GM18870 (cell line): ENCODE results near the gene CR2.
"Not testable (repeated sequence)": the region's sequence is repeated elsewhere in the genome, so short reads cannot be mapped to it uniquely, and the experiment has no call there.

ENCODE experiments used
- ATAC-seq: cut with Tn5 transposase; IDR thresholded peaks from one replicate; pipeline ENCODE4 v1.9.1; 2021; ENCODE audit warnings: moderate library complexity; ENCODE audit not compliant: unreplicated experiment

The CR2 gene

DNA sequence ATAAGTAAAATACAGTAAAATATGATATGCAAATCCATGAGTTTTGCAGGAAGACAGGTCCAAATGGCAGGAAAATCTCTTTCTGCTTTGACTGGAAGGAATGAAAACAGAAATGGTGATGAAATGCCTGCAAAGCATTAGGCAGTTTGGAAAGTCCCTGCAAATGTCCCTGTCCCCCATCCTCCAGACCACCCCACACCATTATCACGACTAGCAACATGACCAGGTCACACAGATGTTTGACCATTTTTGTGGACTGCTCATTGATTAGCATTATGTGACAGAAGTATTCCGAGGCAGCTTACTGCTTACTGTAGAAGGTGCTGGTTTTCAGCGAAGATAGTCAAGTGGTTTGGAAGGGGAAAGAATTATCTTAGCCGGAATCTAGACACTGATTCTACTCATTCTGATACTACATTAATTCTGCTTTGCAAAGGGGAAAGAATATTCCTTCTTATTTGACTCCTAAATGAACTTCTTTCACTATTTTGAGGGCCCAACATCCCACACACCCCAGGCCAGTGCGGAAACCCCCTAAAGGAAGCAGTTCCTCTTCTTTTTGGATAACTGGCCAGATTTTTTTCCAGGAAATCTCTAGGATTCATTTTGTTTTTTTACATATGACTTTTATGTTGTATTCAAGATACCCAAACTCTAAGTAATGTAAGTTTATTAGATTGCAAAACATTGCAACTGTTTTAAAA is 9.5 kb upstream of the CR2 start:
- ATAC-seq = no peak

DNA sequence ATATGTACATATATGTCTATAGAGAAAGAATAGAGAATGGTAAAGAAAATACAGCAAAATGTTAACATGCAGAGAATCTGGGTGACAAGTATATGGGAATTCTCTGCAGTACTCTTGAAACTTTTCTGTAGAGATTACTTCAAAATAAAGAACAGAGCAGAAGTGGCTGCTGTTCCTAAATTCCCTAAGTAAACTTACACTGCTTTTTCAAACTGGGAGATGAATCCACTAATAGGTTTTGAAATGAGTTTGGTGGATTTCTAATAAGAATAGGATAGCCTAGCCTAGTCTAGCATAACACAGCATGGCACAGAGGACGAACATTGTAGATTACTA is 450 bp upstream of the CR2 start:
- ATAC-seq = peak; percentile 29

DNA sequence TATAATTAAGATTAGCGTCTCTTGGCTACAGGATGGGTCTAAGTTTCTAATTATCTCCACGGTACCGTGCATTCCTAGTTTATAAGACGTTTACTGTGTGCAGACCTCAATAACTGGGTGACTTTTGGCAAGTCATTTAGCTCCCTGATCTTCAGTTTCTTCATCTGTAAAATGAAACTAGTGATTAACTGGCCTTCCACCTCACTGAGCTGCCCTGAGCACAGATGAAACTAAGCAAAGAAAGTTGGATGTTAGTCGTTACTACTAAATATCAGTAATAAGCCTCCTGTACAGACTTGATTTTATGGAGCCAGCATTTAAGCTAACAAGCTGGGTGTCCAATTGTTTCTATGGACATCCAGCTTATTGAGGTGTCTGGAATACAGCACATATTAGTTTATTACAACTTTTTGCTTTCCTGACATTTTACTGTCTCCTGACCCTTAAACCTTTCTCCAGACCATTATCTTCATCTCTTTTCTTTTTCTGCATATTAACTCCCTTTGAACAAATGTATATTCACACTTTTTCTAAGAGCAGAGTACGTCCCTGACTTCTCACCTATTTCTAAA is 1.1 kb downstream of the CR2 start:
- no peak for ATAC-seq

DNA sequence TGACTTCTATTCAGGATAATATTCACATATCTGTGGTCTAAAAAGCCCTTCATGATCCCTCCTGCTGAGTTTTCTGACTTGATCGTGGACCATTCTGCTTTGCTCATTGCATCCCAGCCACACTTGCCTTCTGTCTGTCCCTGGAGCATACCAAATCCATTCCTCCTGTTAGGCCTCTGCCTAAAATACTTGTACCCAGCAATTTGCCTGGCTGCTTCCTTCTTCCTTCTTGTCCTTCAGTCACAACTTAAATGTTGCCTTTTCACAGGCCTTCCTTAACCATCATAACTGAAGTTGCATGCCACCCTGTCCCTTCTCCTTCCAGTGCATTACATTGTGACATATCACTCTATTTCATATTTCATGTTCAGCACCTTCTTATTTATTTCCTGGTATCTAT is 4.3 kb downstream of the CR2 start:
- no peak for ATAC-seq

DNA sequence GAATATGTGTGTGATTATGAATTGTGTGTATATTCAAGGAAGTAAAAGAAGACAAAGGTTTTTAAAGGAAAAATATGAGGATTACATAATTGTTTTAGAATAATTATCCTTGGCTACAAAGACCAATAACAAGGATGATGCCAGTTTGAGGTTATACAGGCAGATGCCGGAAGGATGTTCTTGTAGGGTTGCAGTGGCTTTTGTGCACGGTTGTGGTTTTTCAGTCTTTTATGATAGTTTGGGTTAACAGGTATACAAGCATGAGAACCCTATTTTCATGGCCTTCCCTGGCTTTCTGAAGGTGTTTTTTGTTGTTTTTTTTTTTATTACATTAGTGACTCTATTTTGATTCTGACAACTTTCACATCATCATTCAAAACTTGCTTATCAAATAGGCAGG is 4.9 kb downstream of the CR2 start:
- ATAC-seq = no peak

DNA sequence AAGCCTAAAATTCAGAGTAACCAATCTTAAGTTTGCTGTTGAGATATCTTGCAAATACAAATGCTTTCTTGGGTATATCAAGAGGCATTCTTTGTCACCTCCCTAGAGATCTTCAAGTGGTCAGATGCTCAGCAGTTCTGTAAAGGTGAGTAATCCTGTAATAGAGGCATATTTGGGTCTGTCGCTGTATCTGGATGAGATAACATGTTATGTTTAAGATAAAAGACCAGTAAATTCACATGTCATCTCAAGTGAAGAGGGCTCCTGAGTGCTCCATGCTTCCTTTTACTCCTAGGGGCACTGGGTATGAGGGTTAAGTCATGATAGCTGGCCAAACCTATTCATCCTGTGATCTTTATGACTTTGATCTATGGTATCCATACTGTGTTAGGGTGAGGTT is 7.5 kb downstream of the CR2 start:
- no peak for ATAC-seq

DNA sequence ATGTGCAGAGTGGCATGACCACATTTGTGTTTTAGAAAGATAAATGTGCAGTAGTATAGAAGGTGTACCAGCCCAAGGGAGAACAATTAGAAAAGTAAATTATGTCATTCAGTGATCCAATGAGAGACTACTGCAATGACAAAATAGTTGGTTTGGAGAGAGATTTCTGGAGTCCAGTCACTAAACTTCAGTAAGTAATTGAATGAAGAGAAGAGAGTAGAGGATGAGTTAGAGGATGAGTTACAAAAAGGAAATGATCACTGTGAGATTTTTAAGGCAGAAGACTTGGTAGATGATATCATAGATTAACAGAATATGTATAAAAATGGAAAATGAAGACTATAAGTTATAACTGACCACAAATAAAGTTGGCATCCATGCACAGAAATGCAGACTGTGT is 8.4 kb downstream of the CR2 start:
- ATAC-seq = no peak

DNA sequence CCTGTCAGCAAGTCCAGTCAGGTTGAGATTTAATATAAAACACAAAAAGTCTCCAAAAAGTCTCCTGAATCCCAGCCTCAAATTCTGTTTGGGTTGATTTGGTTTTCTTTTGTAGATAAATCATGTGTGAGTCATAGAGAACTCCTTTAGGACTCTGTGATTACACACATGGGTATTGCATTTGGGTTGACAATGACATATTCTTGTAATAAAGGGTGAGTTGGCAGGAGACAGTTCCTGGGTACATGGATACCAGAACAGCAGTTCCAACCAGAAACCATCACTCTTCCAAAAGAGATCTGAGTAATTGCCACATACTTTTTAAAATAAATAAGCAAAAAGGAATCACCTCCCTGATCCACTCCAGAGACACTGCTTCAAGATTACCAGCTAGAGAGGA is 8.9 kb downstream of the CR2 start:
- no peak for ATAC-seq

DNA sequence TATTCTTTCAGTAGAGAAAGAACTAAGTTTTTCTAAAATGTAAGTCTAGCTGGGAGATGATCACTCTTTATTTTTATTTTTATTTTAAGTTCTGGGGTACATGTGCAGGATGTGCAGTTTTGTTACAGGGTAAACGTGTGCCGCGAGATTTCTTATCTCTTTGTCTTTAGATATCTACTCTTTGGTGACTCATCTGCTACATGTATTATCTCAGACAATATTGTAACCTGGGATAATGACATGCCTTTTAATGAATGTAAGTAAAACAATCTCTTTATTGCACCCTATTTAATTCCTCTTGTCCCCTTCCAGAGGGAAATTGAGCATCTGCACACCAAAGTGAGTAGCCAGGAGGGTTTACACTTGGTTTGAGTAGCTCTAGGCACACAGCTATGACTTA is 9.4 kb downstream of the CR2 start:
- no peak for ATAC-seq

DNA sequence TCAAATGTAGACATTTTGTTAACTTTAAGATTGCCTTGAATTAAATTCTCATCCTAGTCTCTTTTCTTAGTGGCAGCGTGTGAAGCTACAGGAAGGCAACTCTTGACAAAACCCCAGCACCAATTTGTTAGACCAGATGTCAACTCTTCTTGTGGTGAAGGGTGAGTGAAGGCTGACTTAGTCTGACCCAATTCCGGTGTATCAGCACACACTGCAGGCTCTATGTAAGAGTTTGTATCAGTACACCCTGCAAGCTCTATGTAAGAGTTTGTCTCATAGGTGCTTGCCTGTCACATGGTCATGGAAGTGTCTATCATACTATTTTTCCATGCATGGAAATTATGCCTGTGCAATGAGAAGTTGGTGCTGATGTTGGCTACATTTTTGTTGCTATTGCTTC is 16.8 kb downstream of the CR2 start:
- no peak for ATAC-seq

DNA sequence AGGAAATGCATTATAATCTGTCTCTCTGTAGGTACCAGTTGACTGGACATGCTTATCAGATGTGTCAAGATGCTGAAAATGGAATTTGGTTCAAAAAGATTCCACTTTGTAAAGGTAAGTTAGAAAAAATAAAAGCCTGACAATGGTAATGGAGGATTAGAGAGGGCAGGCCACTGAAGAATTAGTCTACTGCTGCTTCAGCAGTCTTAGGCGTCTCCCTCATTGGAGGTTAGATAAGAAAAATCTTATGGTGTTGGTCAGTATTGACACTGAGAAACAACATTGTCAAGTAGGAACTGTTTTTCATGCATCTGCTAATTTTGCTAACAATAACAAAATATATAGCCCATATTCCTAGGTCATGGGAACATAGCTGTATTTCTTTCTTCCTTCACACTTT is 20.1 kb downstream of the CR2 start:
- ATAC-seq = no peak

DNA sequence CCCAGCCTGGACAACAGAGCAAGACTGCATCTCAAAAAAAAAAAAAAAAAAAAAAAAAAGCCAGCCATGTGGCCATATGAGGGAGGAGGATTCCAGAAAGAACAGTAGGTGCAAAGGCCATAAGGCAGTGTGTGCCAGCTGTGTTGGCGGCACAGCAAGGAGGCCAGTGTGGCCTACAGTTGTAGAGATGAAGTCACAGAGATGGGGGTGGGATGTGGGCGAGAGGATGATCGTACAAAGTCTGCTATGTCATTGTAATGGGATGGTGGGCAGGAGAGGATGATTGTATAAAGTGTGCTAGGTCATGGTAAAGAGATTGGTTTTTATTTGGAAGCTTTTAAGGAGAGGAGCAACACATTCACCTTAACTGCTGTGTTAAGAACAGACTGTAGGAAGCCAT is 32.1 kb downstream of the CR2 start:
- ATAC-seq = no peak

DNA sequence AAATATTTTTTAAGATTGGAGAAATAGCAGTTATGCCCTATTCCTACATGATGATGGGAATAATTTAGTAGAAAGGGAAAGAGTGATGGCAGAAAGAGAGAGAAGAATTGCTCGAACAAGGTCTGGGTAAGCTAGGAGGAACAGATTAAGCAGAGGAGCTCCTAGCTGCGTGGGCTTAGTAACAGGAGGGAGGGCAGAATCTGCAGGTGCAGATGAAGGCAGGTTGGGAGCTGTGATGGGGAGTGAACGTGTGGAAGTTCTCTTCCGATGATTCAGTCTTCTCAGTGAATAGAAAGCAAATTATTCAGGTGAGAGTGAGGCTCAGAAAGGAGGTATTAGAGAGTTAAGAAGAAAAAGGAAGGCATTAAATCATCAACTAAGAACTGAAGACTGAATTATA is 33.5 kb downstream of the CR2 start:
- ATAC-seq = no peak

DNA sequence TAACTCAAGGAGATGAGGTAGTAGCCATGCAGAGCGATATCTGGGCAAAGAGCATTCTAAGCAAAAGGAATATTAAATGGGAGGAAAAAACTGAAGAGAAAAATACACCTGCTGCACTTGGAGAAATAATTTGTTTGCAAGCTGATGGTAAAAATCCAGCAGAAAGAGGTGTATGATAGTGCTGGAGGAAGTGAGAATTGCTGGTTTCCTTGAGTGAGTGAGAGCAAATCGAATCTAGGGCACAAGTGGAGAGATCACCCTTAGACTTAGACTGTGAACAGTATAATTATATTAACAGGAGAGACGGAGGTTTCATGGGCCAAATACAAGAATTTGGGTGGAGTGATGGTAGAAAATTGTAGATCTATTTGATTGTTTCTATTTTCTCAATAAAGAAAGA is 39.1 kb downstream of the CR2 start:
- ATAC-seq = no peak

DNA sequence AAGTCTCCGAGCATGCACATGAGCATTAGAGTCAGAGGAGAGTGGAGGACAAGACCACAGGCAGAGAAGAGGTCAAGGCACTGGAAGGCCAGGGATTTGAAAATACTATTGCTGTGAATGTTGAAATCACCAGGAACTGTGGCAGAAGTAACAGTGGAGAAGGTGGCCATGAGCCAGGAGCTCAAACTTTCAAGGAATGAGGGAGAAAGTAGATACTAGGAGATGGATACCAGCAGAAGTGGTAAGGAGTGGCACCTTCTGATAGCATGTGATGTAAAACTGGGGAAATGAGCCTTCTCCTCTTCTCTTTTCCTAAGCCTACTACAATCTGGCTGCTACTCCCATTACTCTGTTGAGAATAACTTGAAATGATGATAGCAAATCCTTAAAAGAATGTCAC is 40.0 kb downstream of the CR2 start:
- ATAC-seq = no peak

DNA sequence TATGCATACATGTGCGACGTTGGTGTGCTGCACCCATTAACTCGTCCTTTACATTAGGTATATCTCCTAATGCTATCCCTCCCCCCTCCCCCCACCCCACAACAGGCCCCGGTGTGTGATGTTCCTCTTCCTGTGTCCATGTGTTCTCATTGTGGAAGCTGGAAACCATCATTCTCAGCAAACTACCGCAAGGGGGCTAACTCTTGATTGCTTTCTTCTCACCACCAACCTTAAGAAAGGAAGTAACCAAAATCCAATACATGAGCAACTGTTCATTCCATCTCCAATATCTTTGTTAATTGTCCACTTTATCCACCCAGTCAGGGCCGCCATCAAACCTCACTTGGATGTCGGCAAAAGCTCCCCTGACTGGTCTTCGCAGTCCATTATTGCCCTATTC is 41.2 kb downstream of the CR2 start:
- not testable (repeated sequence) for ATAC-seq

DNA sequence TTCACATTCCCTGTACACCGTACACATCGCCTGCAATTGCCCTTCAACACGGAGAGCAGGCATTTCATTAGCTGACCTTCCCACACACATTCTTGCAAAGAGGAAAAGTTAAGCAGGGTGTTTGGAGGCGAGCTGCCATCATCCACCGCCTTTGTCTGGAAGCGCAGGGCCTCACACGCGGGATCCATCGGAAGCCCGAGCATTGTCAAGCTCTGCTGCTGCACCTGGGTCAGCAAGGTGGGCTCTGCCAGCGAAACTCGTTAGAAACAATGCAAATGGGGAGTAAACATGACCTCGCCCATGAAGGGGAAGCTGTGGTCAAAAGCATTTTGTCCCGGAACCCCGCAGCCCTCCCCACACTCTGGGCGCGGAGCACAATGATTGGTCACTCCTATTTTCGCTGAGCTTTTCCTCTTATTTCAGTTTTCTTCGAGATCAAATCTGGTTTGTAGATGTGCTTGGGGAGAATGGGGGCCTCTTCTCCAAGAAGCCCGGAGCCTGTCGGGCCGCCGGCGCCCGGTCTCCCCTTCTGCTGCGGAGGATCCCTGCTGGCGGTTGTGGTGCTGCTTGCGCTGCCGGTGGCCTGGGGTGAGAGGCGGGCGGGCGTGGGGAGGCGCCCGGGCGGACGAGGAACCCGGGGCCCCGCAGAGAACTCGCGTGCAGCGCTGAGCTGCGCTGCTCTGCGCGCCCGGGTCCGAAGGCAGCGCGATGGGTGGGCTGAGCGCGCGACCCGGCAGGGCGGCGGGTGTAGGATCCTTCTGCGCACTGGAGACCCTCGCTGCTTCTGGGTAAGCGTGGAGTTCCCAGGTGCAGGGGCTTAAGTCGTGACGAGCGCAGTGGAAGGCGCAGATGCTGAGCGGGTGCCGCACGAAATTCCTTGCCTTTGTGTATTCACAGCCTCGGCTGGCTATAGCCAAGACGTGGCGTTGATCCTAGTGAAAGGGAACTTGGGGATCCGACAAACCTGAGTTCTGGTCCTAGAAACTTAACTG is 42.0 kb downstream of the CR2 start, which contains the start of gene CR1:
Gene CR1, plus strand, starts transcription at position 357 of the 992 bp plus-strand sequence. Its CDS starts 111 bp downstream, at position 468.
- ATAC-seq = peak; percentile 37

DNA sequence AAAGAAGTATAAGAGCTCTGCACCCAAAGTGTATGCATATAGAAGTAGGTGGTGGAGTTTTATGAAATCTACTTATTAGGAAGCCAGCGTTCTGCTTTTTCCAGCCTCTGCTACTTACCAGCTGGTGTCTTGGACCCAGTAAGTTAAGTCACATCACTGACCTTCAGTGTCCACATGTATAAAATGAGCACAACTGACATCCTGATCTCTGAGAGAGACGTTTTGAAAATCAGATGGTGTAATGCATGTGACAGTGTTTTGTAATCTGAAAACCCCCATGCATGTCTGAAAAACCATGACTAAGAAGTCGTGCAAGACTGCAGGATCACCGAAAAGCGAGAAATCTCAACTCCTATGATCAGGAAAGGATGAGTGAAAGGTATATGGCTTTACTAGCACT is 43.8 kb downstream of the CR2 start:
- no peak for ATAC-seq

DNA sequence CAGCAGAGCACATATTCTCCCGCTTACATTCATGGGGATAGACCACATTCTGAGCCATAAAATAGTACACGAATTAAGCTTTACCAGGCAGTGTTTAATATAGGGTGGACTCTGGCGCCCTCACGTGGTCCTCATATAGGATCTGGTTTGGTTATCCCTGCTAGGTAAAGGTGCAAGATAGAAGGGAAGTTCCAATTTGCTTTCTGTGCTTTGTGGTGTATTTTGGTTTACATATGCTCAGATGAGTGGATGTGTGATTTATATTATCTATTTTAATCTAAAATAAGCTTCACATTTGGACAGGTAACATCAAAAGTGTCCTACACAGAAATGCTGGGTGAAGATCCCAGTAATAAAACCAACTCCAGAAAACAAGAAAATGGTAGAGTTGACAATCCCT is 45.4 kb downstream of the CR2 start:
- ATAC-seq = no peak

DNA sequence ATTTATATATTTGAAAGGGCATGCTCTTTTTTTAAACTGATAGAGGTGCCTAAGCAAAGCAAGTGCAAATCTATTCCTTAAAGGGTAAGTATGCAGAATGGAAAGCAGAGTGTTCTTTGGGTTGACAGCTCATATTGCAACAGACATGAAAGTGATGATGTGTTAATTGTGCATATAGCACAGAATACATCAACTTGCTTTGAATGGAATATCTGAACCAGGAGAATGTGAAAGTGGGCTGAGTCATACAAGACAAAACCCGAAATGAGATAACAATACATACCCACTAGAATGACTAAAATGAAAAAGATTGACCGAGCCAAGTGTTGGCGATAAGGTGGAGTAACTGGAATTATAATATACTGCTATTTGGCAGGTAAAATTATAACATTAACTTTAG is 46.2 kb downstream of the CR2 start:
- no peak for ATAC-seq

DNA sequence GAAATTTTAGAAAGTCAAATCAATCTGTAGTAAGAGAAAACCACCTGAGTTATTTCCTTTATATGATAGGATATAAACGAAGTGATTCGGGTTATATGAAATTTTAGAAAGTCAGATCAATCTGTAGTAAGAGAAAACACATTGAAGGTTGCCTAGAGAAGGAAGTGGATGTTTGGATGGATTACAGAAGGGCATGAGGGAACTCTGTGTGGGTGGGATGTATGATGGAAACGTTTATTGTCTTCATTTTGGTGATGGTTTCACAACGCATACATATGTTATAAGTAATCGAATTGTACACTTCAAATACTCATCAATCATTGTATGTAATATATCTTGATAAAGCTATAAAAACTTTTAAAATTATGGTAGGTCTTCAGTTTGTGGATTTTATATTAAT is 46.9 kb downstream of the CR2 start:
- ATAC-seq = no peak

DNA sequence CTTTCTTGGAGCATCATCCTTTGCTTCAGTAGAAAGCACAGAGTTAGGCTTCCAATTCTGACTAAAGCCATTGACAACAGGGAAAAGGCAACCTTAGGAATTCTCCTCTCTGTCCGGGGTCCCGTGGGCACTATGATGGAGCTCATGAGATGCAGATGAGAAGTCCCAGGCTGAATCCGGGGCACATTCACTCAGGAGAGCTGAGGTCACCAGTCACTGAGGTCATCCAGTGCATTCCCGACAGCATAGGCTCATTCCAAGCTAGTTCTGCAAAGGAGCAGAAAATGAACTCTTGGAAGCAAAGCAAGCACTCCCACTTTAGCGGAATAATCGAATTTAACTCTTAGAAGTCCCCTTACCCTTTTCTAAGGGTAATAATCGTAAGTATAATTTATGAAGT is 48.6 kb downstream of the CR2 start:
- ATAC-seq = no peak
